ENCODE data around the gene NXN. TPM values are rescaled to one million over a fixed set of nuclear protein-coding genes. Genes with fewer than 3 reads are reported as not detected.

Gene NXN
- total RNA-seq, 1 experiment from 2014 or later: 57.3 TPM

DNA sequence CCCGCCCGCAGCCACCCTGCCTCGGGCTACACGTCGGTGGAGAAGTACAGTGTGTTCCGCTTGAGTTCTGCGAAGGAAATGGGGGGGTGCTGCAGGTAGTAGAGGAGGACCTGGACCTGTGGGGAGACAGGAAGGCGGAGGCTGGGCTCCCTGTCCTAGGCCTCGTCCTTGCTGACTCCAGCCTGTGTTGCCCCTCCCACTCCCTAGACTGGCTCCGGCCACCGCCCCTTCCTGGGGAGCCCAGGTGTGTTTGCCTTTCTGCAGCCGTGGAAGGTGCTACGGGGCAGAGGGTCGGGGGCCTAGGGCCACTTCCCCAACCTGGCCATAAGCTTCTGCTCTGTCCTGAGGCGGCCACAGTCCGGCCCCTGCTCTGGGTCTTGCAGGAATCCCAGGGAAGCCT, 26.5 kb upstream of the NXN start:
- TF ChIP-seq, protein P1, sequence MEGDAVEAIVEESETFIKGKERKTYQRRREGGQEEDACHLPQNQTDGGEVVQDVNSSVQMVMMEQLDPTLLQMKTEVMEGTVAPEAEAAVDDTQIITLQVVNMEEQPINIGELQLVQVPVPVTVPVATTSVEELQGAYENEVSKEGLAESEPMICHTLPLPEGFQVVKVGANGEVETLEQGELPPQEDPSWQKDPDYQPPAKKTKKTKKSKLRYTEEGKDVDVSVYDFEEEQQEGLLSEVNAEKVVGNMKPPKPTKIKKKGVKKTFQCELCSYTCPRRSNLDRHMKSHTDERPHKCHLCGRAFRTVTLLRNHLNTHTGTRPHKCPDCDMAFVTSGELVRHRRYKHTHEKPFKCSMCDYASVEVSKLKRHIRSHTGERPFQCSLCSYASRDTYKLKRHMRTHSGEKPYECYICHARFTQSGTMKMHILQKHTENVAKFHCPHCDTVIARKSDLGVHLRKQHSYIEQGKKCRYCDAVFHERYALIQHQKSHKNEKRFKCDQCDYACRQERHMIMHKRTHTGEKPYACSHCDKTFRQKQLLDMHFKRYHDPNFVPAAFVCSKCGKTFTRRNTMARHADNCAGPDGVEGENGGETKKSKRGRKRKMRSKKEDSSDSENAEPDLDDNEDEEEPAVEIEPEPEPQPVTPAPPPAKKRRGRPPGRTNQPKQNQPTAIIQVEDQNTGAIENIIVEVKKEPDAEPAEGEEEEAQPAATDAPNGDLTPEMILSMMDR (IDR thresholded peaks at IDR 0.05; ENCODE audit: unreplicated experiment): no peak
- H3K36me3 Mint-ChIP-seq (ENCODE audit: insufficient read depth, unreplicated experiment): peaks cover 40% of the 10 kb centered on the region
- H3K4me1 Mint-ChIP-seq (ENCODE audit: insufficient read depth, unreplicated experiment): peaks cover 16% of the 10 kb centered on the region
- H3K27ac Mint-ChIP-seq (ENCODE audit: low read depth, unreplicated experiment): no peak overlapping the region
- H3K9me3 Mint-ChIP-seq (ENCODE audit: unreplicated experiment): no peaks in the 10 kb centered on the region
- POLR2A ChIA-PET: no interaction called here
- CTCF ChIA-PET: no interaction called here
- DNase-seq (ENCODE audit: unreplicated experiment): no peak
- intact Hi-C loops (cut with micrococcal nuclease): no loop called here
- H3K4me3 Mint-ChIP-seq (ENCODE audit: unreplicated experiment): no peak overlapping the region
- BruUV-seq (replicated peaks): no TSS peak
- no peaks in the 10 kb centered on the region for H3K27me3 Mint-ChIP-seq (ENCODE audit: insufficient read depth, unreplicated experiment)

DNA sequence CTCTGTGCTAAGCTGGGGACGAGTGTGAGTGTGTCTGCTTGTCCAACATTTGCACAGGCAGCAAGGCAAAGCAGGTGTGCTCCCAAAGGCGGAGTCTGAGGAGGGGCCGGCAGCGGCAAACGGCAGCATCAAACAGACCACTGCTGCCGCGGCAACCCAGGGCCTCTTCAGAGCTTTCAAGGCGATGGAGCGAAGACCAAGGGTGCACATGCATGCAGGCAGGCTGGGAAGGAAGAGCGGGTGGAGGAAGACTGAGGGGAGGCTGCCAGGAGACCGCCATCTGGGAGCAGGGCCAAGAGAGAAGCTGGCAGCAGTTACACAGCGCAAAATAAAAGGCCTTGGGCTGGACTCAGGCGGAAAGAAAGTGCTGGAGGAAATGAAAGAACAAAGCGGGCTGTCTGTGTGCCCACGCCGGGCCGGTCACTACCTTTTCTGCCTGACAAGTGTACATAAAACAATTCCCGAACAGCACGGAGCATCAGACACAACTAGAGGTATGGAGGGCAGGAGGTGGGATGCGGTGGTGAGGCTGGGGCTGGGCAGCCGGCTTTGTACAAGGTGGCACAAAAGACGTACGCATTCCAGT, 25.9 kb upstream of the NXN start:
- no peak overlapping the region for H3K27ac Mint-ChIP-seq (ENCODE audit: low read depth, unreplicated experiment)
- TF ChIP-seq, protein P1 (IDR thresholded peaks at IDR 0.05; ENCODE audit: unreplicated experiment): no peak
- H3K9me3 Mint-ChIP-seq (ENCODE audit: unreplicated experiment): no peaks in the 10 kb centered on the region
- intact Hi-C loops (cut with micrococcal nuclease): no loop called here
- no peaks in the 10 kb centered on the region for H3K27me3 Mint-ChIP-seq (ENCODE audit: insufficient read depth, unreplicated experiment)
- no TSS peak for BruUV-seq (replicated peaks)
- peaks cover 46% of the 10 kb centered on the region for H3K36me3 Mint-ChIP-seq (ENCODE audit: insufficient read depth, unreplicated experiment)
- H3K4me3 Mint-ChIP-seq (ENCODE audit: unreplicated experiment): peak overlapping the region; percentile 49
- ChIA-PET POLR2A (interaction anchor here (1.1 kb wide), 1 partner anchor 24 kb away, joined by 3 read pairs; no protein-coding TSS in a partner anchor), CTCF (no interaction called here)
- DNase-seq (ENCODE audit: unreplicated experiment): no peak
- H3K4me1 Mint-ChIP-seq (ENCODE audit: insufficient read depth, unreplicated experiment): peaks cover 16% of the 10 kb centered on the region

GRCh38 chr17:1004769-1005295, 25.3 kb upstream of the NXN start:
- TF ChIP-seq, protein P1 (IDR thresholded peaks at IDR 0.05; ENCODE audit: unreplicated experiment): no peak
- no peak overlapping the region for H3K4me3 Mint-ChIP-seq (ENCODE audit: unreplicated experiment)
- H3K36me3 Mint-ChIP-seq (ENCODE audit: insufficient read depth, unreplicated experiment): peaks cover 52% of the 10 kb centered on the region
- no peak for DNase-seq (ENCODE audit: unreplicated experiment)
- H3K27me3 Mint-ChIP-seq (ENCODE audit: insufficient read depth, unreplicated experiment): no peaks in the 10 kb centered on the region
- CTCF ChIA-PET: interaction anchor here (0.6 kb wide), 1 partner anchor 47 kb away, joined by 3 read pairs; no protein-coding TSS in a partner anchor
- no peak overlapping the region for H3K27ac Mint-ChIP-seq (ENCODE audit: low read depth, unreplicated experiment)
- peaks cover 16% of the 10 kb centered on the region for H3K4me1 Mint-ChIP-seq (ENCODE audit: insufficient read depth, unreplicated experiment)
- H3K9me3 Mint-ChIP-seq (ENCODE audit: unreplicated experiment): no peaks in the 10 kb centered on the region
- intact Hi-C loops (cut with micrococcal nuclease): no loop called here
- no TSS peak for BruUV-seq (replicated peaks)
- POLR2A ChIA-PET: interaction anchor here (1.1 kb wide), 1 partner anchor 24 kb away, joined by 3 read pairs; no protein-coding TSS in a partner anchor

- H3K27me3 Mint-ChIP-seq (ENCODE audit: insufficient read depth, unreplicated experiment): no peaks in the 10 kb centered on the region
- TF ChIP-seq, protein P1 (IDR thresholded peaks at IDR 0.05; ENCODE audit: unreplicated experiment): no peak
- H3K9me3 Mint-ChIP-seq (ENCODE audit: unreplicated experiment): no peaks in the 10 kb centered on the region
- no TSS peak for BruUV-seq (replicated peaks)
- intact Hi-C loops (cut with micrococcal nuclease): no loop called here
- ChIA-PET POLR2A (interaction anchor here (1.1 kb wide), 1 partner anchor 23 kb away, joined by 3 read pairs; no protein-coding TSS in a partner anchor), CTCF (interaction anchor here (0.6 kb wide), 1 partner anchor 47 kb away, joined by 3 read pairs; no protein-coding TSS in a partner anchor)
- peaks cover 19% of the 10 kb centered on the region for H3K4me1 Mint-ChIP-seq (ENCODE audit: insufficient read depth, unreplicated experiment)
- H3K27ac Mint-ChIP-seq (ENCODE audit: low read depth, unreplicated experiment): no peak overlapping the region
- no peak for DNase-seq (ENCODE audit: unreplicated experiment)
- H3K4me3 Mint-ChIP-seq (ENCODE audit: unreplicated experiment): no peak overlapping the region
- H3K36me3 Mint-ChIP-seq (ENCODE audit: insufficient read depth, unreplicated experiment): peaks cover 55% of the 10 kb centered on the region
Measured at GRCh38 chr17:1003972-1004768, 24.6 kb upstream of the NXN start.
